Left lobe of liver (tissue), 2 donors: Measurements from ENCODE around the gene DOCK8. TPM values are rescaled to one million over a fixed set of nuclear protein-coding genes. Genes with fewer than 3 reads are reported as not detected.
"Not testable (repeated sequence)": the region's sequence is repeated elsewhere in the genome, so short reads cannot be mapped to it uniquely, and the experiment has no call there.

Experiments
- ATAC-seq: fragments of 200-7000 bp; cut with Tn5 transposase; one replicate; pipeline ENCODE4 v1.9.1; 2020; ENCODE audit warnings: mild to moderate bottlenecking, moderate library complexity
- DNase-seq: peaks from one replicate; pipeline ENCODE4 v3.0.0-alpha.2; 2020; ENCODE audit warnings: low spot score
- total RNA-seq: library from RNA; stranded (reverse); gene quantifications from one replicate; pipeline ENCODE4 v1.2.1, GENCODE V29; 2021
- donor health status: DM: no; HTN: no; CAD: no; lungs with moderate emphysema.
- donor health status: DM: no; HTN: yes; CAD: no.

DOCK8 gene
- total RNA-seq, 1 donor from 2014 or later: 10.6 TPM

DNA sequence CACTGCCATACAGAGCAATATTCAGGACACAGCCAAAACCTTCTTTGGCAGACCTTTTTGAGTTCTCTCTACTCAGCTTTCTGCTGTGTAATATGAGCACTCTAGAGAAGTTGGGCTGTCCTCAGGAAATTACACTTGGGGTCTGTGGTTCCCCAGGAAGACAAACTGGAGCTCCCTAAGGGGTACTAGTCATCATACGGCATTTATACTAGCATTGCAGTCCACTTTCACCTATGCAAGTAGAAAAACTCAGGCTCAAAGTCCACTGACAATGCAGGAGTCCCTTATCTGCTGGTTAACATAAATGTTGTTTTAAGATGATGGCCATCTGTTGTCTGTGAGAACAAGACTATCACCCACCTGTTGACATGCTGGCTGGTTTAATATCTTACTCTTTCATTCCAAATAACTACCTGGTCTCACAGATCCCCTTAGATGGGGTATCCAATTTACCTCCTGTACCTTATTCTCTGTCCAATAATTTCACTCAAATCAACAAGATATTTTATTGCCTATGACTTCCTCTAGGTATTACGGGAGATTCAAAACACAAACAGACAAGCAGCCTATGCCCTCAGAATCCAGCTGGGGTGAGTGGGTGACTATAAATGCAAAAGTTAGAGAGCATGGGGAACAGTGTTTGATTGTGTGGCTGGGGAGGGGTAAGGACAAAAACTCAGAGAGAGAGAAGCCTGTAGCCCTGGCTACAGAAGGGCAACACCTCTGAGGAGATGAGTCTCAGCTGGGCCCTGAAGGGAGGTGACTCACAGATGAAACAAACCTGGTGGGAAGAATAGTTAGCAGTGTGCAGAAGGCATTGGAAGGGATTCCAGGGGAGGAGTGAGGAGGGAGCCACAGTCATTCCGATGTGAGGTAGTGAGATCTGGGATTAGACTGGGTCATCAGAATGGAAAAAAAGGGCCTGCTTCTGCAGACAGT, 10.2 kb downstream of the DOCK8 start:
- DNase-seq (no peak), ATAC-seq (no peak)

GRCh38 chr9:227860-228259, 13.2 kb downstream of the DOCK8 start:
- DNase-seq (no peak), ATAC-seq (no peak)

DNA sequence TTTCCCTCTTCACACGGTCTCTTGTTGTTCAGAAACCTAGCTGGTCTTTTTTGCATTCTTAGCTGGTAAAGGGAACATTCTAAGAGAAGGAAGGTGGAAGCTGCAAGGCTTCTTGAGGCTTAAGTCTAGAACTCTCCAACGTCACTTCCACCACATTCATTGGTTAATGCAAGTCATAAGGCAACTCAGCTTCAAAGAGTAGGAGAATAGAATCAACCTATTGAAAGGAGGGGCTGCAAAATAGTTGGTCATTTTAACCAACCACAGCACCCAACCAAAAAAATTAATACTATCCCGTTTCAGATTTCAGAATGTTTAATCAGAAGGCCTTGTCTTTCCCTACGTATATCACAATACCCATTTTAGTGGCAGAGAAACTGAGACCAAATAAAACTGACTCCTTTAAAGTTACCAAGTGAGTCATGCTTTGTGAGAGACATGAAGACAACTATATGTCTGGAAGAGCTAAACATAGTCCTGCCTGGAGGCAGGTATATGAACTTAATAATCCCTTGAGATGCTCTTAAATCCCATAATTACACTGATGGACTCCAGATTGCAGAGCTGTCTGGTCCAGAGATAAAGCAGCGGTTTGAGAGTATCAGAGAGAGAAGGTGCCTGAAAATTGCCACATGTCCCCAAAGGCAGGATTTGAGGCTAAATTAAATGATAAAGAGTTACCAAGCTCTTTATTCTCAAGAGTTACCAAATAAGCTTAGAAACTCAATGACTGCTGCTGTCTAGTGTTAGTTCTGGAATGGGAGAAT, 14.4 kb downstream of the DOCK8 start:
- DNase-seq (no peak), ATAC-seq (no peak)

DNA sequence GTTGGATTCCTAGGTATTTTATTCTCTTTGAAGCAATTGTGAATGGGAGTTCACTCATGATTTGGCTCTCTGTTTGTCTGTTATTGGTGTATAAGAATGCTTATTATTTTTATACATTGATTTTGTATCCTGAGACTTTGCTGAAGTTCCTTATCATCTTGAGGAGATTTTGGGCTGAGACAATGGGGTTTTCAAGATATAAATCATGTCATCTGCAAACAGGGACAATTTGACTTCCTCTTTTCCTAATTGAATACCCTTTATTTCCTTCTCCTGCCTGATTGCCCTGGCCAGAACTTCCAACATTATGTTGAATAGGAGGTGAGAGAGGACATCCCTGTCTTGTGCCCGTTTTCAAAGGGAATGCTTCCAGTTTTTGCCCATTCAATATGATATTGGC, 17.0 kb downstream of the DOCK8 start:
- not testable (repeated sequence) for DNase-seq, ATAC-seq

GRCh38 chr9:233708-234107, 19.0 kb downstream of the DOCK8 start:
- not testable (repeated sequence) for DNase-seq, ATAC-seq

DNA sequence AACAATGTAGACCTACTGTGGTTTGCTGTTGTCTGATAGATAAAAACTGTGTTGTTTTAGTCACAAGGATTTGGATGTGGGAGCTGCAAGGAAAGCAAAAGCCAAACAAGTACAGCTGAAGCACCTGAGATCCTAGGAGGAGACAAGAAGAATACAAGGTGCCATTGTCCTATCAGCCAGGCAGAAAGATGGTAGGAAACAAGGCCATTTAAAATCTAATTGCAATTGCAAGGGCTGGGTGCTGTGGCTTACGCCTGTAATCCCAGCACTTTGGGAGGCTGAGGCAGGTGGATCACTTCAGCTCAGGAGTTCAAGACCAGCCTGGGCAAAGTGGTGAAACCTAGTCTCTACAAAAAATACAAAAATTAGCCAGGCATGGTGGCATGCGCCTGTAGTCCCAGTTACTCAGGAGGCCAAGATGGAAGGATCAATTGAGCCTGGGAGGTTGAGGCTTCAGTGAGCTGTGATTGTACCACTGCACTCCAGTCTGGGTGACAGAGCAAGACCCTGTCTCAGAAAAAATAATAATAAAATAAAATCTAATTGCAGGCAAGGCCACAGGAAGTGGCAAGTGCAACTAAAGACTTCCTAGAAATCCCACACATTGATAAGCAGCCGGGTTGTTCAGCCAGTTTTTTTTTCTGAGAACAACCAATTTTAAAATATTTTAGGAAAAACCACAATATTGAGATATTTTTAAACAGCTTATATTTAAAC, 22.6 kb downstream of the DOCK8 start:
- no peak for DNase-seq
- no peak for ATAC-seq

DNA sequence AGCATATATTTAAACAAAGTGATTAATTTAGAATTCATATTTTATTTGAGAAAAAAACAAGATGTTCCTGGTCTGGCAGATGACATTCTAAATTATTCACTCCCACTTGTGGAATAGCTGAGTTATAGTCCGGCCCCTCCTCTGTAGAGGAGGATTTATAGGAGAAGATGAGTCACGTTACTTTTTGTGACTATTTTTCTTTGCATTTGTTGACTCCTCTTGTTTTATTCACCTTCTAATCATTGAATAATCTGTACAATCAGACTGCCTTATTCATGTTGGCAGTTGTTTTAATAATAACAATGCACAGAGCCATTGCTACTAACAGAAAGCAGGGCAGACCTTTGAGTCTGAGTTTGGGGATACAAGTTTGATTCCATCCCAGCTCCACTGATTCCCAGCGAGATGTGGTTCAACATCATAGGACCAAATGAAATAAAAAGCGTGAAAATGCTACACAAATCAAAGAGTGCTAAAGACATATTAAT, 23.2 kb downstream of the DOCK8 start:
- ATAC-seq (no peak), DNase-seq (no peak)

GRCh38 chr9:242461-243080, 27.9 kb downstream of the DOCK8 start:
- DNase-seq: no peak
- no peak for ATAC-seq

- ATAC-seq: no peak
- no peak for DNase-seq
Observed at GRCh38 chr9:248278-248961, 33.8 kb downstream of the DOCK8 start.

- no peak for DNase-seq
- no peak for ATAC-seq
Observed at GRCh38 chr9:249025-249424, 34.4 kb downstream of the DOCK8 start.

DNA sequence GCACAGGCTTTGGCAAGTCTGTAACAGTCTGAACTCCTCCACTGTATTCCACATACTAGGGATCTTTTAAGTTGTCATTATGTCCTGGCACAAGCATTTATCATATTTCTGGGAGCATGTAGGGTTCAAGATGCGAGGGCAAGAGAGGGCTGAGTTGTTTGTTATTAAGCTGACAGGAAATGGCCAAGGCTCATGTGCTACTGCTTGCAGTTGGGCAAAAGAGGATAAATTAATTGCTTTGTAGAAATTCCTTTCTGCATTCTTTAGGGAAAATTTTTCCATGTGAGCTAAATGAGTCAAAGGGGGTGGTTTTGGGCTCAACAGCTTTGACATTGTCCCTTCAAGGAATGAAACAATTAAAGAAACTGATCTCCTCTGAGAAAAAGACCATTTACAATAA, 35.4 kb downstream of the DOCK8 start:
- DNase-seq (no peak), ATAC-seq (no peak)

DNA sequence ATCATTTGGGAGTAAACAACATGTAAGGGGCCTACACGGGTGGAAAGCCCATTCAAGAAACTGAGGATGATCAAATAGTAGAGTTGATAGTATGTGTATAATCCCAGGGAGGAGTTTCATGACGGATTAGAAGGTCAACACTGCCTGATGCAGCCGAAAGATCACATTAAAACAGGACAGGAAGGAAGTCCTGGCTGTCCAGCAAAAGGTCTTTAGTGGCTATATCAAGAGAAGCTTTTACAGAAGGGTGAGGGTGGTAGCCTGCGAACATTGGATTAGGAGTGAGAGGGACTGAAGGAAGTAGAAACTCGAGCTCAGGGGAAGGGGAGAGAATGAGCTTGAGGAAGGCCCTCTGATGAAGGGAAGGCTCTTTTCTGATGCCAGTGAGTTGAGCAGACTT, 36.0 kb downstream of the DOCK8 start:
- no peak for DNase-seq
- ATAC-seq: no peak

- DNase-seq (no peak), ATAC-seq (no peak)
Observed at GRCh38 chr9:251398-251797, 36.7 kb downstream of the DOCK8 start.

DNA sequence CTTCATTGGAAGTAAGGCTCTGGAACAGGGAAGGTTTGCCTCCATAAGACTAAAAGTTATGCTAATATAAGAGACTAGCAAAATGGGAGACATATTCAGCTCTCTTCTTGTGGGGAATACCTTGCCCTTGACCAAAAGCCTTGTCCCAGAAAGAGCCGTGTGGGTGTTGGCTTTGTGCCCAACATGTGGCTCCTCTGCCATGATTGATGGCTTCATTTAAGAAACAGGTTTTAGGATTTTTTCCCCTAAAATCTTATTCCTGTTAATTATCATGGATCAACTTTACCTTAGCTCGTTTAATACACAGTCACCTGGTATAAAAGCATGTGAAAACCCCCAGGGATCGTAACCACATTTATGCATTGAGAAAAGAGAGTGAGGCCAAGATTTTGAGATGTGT, 38.9 kb downstream of the DOCK8 start:
- no peak for DNase-seq
- ATAC-seq: no peak

GRCh38 chr9:254516-254915, 39.9 kb downstream of the DOCK8 start:
- ATAC-seq (no peak), DNase-seq (no peak)

- DNase-seq: no peak
- peak; percentile 36 for ATAC-seq
Observed at GRCh38 chr9:257957-258356, 43.3 kb downstream of the DOCK8 start.

DNA sequence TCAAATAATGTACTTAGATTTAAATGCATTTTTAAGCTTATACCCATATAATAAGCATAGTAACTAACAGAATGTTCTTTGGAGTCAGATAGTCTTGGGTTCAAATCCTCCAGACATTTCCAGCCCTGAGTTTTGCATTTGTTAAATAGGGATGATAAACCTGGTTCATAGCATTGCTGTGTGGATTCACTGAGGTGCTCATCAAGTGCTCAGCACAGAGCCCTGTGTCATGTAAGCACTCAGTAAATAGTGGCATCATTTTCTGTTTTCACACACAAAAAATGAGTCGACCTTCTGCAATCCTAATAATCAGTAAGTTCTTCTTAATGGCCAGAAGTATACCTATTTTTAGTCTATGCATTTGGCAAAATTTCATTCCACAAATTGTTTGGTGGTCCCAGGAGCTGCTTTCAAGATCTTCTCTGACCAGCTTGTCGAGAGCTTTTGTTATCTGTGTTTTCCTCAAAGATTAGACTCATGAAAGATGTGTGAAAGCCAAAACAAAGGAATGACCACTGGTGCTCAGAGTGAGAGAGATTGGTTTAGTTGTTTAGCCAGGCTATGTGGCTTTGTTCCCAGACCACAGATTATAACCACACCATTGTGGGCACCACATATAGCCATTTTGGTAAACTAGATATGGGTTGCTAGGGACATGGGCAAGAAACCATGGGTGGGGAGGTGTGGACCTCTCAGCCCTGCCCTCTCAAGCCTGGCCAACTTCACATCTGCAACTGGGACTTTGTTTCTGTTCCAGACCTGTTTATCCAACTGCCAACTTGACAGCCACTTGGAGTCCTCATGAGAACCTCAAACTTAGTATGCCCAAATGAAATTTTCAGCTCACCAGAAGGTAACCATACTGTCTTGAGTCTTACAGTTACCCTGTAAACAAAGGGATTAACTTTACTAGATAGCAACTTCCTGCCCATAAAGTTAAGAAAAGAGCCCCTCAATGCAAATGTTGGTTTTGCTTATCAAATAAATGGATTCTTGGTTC, 45.0 kb downstream of the DOCK8 start:
- no peak for DNase-seq
- ATAC-seq: no peak

DNA sequence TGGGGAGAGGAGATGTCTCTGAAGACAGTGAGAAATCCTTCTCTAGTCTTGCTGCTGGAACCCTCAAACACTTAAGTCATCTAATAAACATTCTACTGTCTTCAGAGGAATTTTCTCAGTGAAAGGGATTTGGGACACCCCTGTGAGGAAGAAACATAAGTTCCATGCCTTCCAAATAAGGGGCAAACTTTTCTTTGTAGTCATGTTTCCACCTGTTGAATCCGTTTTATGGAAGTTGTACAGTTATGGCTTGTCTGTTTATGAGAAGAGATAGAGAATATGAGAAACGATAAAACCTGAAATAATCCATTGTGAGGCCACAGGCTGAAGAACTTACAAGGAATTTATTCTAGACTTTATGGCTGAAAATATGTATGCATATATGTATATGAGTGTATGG, 49.6 kb downstream of the DOCK8 start:
- ATAC-seq (no peak), DNase-seq (no peak)
